Measurements from ENCODE around the gene EID3.

Gene EID3

DNA sequence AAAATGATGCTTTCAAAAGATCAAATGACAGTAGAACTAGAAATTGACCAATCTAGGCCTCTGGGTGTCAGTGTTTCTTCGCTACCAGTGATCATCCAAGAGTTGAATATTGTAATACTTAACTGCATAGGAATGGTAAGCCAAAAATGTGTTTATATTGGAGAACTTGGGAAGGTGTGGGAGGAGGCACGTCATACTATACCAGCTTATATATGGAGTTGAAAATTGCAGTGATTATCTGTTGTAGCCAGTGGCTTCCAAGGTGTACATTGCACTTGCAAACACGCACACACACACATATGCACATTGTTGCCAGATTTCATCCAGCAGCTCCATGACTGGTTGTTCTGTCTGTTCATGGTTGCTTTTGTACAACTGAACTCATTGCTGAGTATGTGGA is 36.1 kb downstream of the EID3 start:
- Mint-ChIP-seq H3K4me1 (no peaks in the 10 kb centered on the region), H3K27ac (ENCODE audit: low read depth) (no peak overlapping the region), H3K27me3 (no peaks in the 10 kb centered on the region), H3K36me3 (ENCODE audit: insufficient read depth) (peaks cover 37% of the 10 kb centered on the region), H3K4me3 (no peak overlapping the region), H3K9me3 (no peaks in the 10 kb centered on the region)
- DNase-seq (ENCODE audit: low spot score in 2 of 2): no peak
- no peak for ATAC-seq (replicated peaks; ENCODE audit: extremely low read depth, poor library complexity, severe bottlenecking)

DNA sequence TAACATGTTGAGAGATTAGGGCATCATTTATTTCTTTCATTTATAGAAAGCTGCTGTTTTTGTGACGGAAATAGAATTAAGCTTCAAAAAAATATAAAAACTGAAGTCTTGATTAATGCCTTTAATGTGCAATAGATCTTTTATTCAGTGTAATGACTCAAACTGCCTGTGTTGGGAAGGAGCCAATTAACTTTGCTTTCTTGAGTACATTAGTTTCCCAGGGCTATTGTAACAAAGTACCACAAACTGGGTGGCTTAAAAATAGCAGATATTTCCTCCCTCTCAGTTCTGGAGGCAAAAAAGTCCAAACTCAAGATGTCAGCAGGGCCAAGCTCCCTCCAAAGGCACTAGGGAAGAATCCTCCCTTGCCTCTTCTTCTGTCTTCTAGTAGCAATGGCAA is 36.6 kb downstream of the EID3 start:
- Mint-ChIP-seq H3K4me1 (no peaks in the 10 kb centered on the region), H3K27ac (ENCODE audit: low read depth) (no peak overlapping the region), H3K4me3 (no peak overlapping the region), H3K9me3 (no peaks in the 10 kb centered on the region), H3K27me3 (no peaks in the 10 kb centered on the region), H3K36me3 (ENCODE audit: insufficient read depth) (peaks cover 32% of the 10 kb centered on the region)
- ATAC-seq (replicated peaks; ENCODE audit: extremely low read depth, poor library complexity, severe bottlenecking) (no peak), DNase-seq (ENCODE audit: low spot score in 2 of 2) (no peak)

DNA sequence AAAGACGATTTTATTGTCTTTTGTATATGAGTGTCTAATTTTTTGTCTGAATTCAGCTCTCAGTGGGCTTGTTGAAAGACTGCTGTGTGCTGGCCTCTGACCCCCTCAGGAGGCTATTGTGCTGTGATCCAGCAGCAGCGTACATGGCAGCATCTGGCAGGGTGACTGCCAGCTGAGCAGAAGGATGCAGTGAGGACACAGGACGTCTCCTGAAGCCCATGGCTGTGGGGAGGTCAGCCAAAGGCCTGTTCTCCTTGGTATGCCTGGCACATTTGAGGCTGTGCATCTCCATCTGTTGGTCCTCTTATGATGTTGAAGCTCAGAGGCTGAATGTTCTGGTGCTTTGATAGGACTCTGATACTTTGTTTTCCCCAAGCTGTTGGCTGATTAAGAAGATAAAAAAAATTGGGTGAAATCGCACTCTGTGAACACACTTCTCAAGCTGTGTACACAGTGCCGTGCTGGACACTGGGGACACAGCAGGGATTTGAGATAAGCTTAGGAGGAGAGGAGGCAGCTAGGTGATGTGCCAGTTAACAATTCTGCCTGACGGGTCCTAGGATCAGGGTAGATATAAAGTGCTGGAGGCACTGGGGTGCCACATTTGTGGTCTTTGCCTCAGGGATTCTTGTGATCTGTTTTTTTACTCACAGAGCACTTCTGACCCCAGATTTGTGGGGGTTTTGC is 37.5 kb downstream of the EID3 start:
- Mint-ChIP-seq H3K27me3 (no peaks in the 10 kb centered on the region), H3K4me1 (no peaks in the 10 kb centered on the region), H3K36me3 (ENCODE audit: insufficient read depth) (peaks cover 35% of the 10 kb centered on the region), H3K4me3 (no peak overlapping the region), H3K27ac (ENCODE audit: low read depth) (no peak overlapping the region), H3K9me3 (no peaks in the 10 kb centered on the region)
- no peak for ATAC-seq (replicated peaks; ENCODE audit: extremely low read depth, poor library complexity, severe bottlenecking)
- no peak for DNase-seq (ENCODE audit: low spot score in 2 of 2)

DNA sequence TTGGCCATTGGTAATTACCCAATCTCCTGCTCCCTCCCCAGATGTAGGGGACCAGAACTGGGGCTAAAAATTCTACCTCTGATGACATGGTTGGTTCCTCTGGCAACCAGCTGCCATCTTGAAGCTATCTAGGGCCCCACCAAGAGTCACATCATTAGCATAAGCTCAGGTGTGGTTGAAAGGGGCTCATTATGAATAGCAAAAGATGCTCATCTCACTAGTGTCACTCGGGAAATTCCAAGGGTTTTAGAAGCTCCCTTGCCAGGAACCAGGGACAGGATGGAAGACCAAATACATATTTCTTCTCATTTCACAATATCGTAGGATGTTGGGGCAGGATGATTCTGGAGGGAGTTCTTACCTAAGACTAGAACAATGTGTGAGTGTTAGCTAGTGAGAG is 38.6 kb downstream of the EID3 start:
- Mint-ChIP-seq H3K4me3 (no peak overlapping the region), H3K36me3 (ENCODE audit: insufficient read depth) (peaks cover 32% of the 10 kb centered on the region), H3K9me3 (no peaks in the 10 kb centered on the region), H3K4me1 (no peaks in the 10 kb centered on the region), H3K27me3 (no peaks in the 10 kb centered on the region), H3K27ac (ENCODE audit: low read depth) (no peak overlapping the region)
- ATAC-seq (replicated peaks; ENCODE audit: extremely low read depth, poor library complexity, severe bottlenecking): no peak
- no peak for DNase-seq (ENCODE audit: low spot score in 2 of 2)

DNA sequence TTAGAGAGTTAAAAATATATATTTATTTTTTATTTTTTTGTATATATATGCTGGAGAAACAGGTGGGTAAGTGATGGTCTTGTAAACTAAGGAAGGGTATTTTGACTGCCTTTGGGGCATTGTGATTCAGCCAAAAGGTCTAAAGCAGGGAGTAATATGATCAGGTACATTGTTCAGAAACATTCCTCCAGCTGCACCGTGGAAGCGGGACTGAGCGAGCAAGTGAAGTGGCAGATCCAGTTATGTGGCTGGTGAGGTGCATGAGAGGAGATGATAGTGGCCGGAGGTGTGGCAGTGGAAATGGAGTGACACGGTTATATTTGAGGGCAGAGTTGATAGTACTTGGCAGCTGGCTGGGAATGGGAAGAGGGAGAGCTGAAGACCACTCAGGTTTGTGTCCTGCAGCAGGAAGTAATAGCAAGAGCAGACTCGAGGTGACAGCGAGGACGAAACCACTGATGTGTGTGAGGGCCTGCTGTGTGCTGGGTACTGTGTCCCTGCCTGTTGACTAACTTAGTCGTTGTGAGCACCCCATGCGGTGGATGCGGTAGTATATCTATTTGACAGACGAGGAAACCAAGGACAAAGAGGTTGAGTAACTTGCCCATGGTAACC is 39.2 kb downstream of the EID3 start:
- DNase-seq (ENCODE audit: low spot score in 2 of 2) (no peak), ATAC-seq (replicated peaks; ENCODE audit: extremely low read depth, poor library complexity, severe bottlenecking) (no peak)
- no peak overlapping the region for H3K4me3 Mint-ChIP-seq
- H3K27me3 Mint-ChIP-seq: no peaks in the 10 kb centered on the region
- H3K4me1 Mint-ChIP-seq: no peaks in the 10 kb centered on the region
- H3K9me3 Mint-ChIP-seq: no peaks in the 10 kb centered on the region
- H3K27ac Mint-ChIP-seq (ENCODE audit: low read depth): peak overlapping the region; percentile 9
- peaks cover 34% of the 10 kb centered on the region for H3K36me3 Mint-ChIP-seq (ENCODE audit: insufficient read depth)

DNA sequence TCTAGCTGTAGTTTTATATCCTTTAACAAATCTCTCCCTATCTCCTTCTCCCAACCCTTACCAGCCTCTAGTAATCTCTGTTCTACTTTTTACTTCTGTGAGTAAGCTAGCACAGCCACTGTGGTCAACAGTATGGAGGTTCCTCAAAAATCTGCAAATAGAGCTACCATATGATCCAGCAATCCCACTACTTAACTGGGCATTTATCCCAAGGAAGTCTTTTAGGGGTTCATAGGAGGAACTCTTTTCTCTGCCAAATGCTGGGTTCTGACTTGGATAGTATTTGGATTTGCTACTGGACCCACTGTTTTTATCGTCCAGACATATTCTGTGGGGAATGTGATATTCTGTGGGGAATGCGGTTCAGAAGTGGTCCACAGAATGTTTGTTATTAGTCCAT is 41.1 kb downstream of the EID3 start:
- ATAC-seq (replicated peaks; ENCODE audit: extremely low read depth, poor library complexity, severe bottlenecking) (no peak), DNase-seq (ENCODE audit: low spot score in 2 of 2) (no peak)
- Mint-ChIP-seq H3K9me3 (no peaks in the 10 kb centered on the region), H3K27ac (ENCODE audit: low read depth) (no peak overlapping the region), H3K4me3 (no peak overlapping the region), H3K4me1 (no peaks in the 10 kb centered on the region), H3K36me3 (ENCODE audit: insufficient read depth) (peaks cover 33% of the 10 kb centered on the region), H3K27me3 (no peaks in the 10 kb centered on the region)

DNA sequence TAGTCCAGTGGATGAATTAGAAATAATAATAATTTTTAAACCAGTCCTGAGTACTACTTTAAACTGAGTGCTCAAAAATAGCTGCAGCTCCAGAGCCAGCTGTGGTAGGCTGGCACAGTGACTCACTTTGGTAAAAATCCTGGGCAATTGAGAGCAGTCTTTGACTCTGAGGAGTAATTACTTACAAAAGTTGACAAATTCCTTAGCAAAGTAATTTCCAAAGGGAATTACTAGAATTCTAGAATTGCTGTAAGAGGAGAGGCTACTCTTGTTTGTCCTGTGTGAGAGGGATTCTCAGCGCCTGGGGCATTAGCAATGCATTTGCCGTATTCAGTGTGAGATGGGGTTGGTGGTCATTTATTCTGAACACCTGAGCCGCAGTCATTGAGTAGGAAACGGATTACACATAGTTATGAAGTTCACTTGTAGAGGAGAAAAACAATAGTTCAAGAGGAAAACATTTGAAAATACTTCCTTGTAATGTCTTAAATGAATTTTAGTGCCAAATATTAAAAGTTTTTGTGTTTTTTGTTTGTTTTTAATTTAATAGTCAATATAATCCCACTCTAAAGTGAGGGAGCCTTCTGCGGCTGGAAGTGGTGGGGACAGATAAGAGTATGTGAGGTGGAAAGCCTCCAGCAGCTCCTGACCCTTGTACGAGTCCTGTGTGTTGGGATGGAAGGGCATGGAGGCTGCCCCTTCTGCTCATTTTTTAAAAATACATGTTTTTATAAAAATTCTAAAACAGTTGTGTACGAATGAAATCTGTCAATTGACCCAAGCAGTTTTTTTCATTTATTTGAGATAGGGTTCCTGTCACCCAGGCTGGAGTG is 41.9 kb downstream of the EID3 start:
- no peaks in the 10 kb centered on the region for H3K9me3 Mint-ChIP-seq
- DNase-seq (ENCODE audit: low spot score in 2 of 2): no peak
- no peak for ATAC-seq (replicated peaks; ENCODE audit: extremely low read depth, poor library complexity, severe bottlenecking)

DNA sequence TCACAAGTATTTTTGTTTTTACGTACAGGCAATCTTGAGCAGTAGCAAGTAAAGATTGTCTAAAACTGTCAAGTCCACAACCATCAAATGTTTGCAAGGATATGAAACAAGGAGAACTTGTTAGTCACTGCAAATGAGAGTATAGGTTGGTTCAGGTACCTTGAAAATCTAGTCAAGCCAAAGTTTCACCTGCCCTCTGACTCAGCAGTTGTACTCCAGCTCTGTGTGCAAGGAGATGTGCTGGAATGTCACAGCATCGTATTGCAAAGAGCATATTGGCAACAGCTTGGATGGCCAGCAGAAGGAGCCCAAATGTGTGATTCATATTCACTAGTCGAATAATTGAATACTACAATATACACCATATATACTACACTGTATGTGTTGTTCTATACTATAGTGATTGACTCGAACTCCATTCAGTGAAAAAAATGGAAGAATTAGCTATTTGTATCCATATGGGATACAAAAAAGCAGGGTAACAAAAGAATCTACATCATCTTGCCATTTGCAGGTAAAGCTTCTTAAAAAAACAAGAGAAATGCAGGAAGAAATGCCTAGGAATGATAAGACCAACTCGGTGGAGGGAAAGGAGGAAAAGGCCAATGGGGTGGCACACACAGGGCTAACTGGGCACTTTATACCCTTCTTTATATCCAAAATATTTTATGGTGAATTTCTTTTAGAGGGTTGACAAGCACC is 44.0 kb downstream of the EID3 start:
- no peaks in the 10 kb centered on the region for H3K9me3 Mint-ChIP-seq
- no peak overlapping the region for H3K27ac Mint-ChIP-seq (ENCODE audit: low read depth)
- H3K4me1 Mint-ChIP-seq: no peaks in the 10 kb centered on the region
- H3K4me3 Mint-ChIP-seq: no peak overlapping the region
- H3K36me3 Mint-ChIP-seq (ENCODE audit: insufficient read depth): peaks cover 30% of the 10 kb centered on the region
- H3K27me3 Mint-ChIP-seq: no peaks in the 10 kb centered on the region
- no peak for DNase-seq (ENCODE audit: low spot score in 2 of 2)
- no peak for ATAC-seq (replicated peaks; ENCODE audit: extremely low read depth, poor library complexity, severe bottlenecking)

More for the DNA sequence above, 41.9 kb downstream of the EID3 start:
- Mint-ChIP-seq H3K4me1 (no peaks in the 10 kb centered on the region), H3K27me3 (no peaks in the 10 kb centered on the region), H3K27ac (ENCODE audit: low read depth) (no peak overlapping the region), H3K36me3 (ENCODE audit: insufficient read depth) (peaks cover 29% of the 10 kb centered on the region), H3K4me3 (no peak overlapping the region)

DNA sequence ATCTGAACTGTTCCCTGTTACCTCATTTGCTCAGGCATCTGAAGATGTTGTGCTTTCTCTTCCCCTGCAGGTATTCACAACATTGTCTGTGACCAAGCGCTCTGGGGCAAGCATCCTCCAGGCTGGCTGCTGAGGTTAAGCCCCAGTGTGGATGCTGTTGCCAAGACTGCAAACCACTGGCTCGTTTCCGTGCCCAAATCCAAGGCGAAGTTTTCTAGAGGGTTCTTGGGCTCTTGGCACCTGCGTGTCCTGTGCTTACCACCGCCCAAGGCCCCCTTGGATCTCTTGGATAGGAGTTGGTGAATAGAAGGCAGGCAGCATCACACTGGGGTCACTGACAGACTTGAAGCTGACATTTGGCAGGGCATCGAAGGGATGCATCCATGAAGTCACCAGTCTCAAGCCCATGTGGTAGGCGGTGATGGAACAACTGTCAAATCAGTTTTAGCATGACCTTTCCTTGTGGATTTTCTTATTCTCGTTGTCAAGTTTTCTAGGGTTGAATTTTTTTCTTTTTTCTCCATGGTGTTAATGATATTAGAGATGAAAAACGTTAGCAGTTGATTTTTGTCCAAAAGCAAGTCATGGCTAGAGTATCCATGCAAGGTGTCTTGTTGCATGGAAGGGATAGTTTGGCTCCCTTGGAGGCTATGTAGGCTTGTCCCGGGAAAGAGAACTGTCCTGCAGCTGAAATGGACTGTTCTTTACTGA is 44.9 kb downstream of the EID3 start:
- Mint-ChIP-seq H3K27me3 (no peaks in the 10 kb centered on the region), H3K27ac (ENCODE audit: low read depth) (no peak overlapping the region), H3K36me3 (ENCODE audit: insufficient read depth) (peaks cover 28% of the 10 kb centered on the region)

DNA sequence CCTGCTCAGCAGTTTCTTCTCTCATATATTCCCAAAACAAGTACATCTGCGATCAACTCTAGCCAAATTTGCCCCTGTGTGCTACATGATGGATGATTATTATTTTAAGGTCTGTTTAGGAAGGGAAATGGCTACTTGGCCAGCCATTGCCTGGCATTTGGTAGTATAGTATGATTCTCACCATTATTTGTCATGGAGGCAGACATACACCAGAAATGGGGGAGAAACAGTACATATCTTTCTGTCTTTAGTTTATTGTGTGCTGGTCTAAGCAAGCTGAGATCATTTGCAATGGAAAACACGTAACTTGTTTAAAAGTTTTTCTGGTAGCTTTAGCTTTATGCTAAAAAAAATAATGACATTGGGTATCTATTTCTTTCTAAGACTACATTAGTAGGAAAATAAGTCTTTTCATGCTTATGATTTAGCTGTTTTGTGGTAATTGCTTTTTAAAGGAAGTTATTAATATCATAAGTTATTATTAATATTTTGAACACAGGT is 45.5 kb downstream of the EID3 start:
- ATAC-seq (replicated peaks; ENCODE audit: extremely low read depth, poor library complexity, severe bottlenecking) (no peak), DNase-seq (ENCODE audit: low spot score in 2 of 2) (no peak)
- Mint-ChIP-seq H3K27ac (ENCODE audit: low read depth) (no peak overlapping the region), H3K27me3 (no peaks in the 10 kb centered on the region), H3K4me3 (no peak overlapping the region), H3K36me3 (ENCODE audit: insufficient read depth) (peaks cover 28% of the 10 kb centered on the region), H3K4me1 (no peaks in the 10 kb centered on the region), H3K9me3 (no peaks in the 10 kb centered on the region)

More for the DNA sequence above, 44.9 kb downstream of the EID3 start:
- H3K4me3 Mint-ChIP-seq: no peak overlapping the region
- no peaks in the 10 kb centered on the region for H3K9me3 Mint-ChIP-seq
- ATAC-seq (replicated peaks; ENCODE audit: extremely low read depth, poor library complexity, severe bottlenecking): no peak
- no peak for DNase-seq (ENCODE audit: low spot score in 2 of 2)
- no peaks in the 10 kb centered on the region for H3K4me1 Mint-ChIP-seq

DNA sequence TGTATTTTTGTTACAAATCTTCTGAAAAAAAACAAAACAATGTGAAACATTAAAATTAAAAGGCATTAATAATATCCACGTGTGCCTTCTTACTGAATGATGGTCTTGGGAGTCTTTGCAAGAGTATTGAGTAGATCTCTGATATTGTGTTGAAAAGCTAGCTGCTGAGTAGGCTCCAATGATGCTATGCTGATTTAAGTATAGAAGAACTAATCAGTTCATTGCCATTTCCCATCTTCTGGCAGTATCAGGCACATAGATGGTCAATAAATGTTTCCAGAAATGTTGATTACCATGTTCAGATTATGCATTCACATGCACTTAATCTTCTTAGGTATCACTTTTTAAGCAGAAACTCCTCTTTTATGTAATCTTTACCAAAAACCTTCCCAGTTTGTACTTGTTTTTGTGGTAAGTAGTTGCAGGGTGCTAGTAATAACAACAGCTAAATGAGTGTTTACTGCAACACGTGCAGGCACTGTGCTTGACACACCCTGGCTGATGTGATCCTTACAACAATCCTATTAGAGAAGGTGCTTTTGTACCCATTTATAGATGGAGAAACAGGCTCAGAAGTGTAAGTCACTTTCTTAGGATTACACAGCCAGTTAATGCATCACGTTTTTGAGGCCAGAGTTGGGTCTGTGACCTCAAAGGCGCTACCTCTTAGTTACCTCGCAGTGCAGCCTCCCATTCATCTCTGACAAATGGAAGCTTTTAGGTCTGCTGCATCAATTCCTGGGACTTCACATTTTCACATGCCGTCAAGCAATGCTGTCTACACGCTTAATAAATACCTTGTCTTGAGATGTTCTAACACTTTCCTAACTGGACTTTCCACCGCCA is 46.9 kb downstream of the EID3 start:
- DNase-seq (ENCODE audit: low spot score in 2 of 2): no peak
- Mint-ChIP-seq H3K4me1 (no peaks in the 10 kb centered on the region), H3K27ac (ENCODE audit: low read depth) (no peak overlapping the region), H3K4me3 (no peak overlapping the region), H3K9me3 (no peaks in the 10 kb centered on the region), H3K27me3 (no peaks in the 10 kb centered on the region), H3K36me3 (ENCODE audit: insufficient read depth) (peaks cover 26% of the 10 kb centered on the region)
- ATAC-seq (replicated peaks; ENCODE audit: extremely low read depth, poor library complexity, severe bottlenecking): no peak
